WTC11 (cell line): ENCODE data around the gene LENG1. TPM values are rescaled to one million over a fixed set of nuclear protein-coding genes. Genes with fewer than 3 reads are reported as not detected.

Experiments
- ATAC-seq: fragments of 200-7000 bp; cut with Tn5 transposase; 2 replicates; pipeline ENCODE4 v1.10.0; 2021; ENCODE audit warnings: mild to moderate bottlenecking, moderate library complexity
- CTCF ChIA-PET: fragments of 300-600 bp; sonication (Branson Sonifier 250); formaldehyde crosslinking; loops from one replicate; lab custom pipeline; 2021; ENCODE audit warnings: antibody characterized with exemption; lab: Charles Lee
- POLR2A ChIA-PET: fragments of 350-600 bp; sonication (Branson Sonifier 250); formaldehyde crosslinking; loops from one replicate; lab custom pipeline; 2021; ENCODE audit warnings: antibody characterized with exemption; lab: Charles Lee
- DNase-seq: peaks from one replicate; pipeline ENCODE4 v3.0.0; 2021; ENCODE audit warnings: low spot score
- H3K27ac Mint-ChIP-seq: 2 replicates; pipeline ENCODE4 v1.8.0; 2021; ENCODE audit warnings: mixed read lengths
- H3K27me3 Mint-ChIP-seq: 2 replicates; pipeline ENCODE4 v1.8.0; 2021; ENCODE audit warnings: low read depth, mild to moderate bottlenecking, moderate library complexity, mixed read lengths
- H3K36me3 Mint-ChIP-seq: 2 replicates; pipeline ENCODE4 v1.8.0; 2021; ENCODE audit warnings: mixed read lengths
- H3K4me1 Mint-ChIP-seq: 2 replicates; pipeline ENCODE4 v1.8.0; 2022; ENCODE audit warnings: mixed read lengths
- H3K4me3 Mint-ChIP-seq: 2 replicates; pipeline ENCODE4 v1.8.0; 2021; ENCODE audit warnings: mild to moderate bottlenecking, moderate library complexity, mixed read lengths
- H3K9me3 Mint-ChIP-seq: 2 replicates; pipeline ENCODE4 v1.8.0; 2021; ENCODE audit warnings: mixed read lengths
- ATF1 ChIP-seq: sonication (generic); formaldehyde crosslinking; IDR thresholded peaks from 2 replicates; pipeline ENCODE4 v1.8.1; 2023; ENCODE audit warnings: mild to moderate bottlenecking, moderate library complexity, missing genetic modification reagents
- CBFB ChIP-seq: sonication (generic); formaldehyde crosslinking; IDR thresholded peaks from 2 replicates; pipeline ENCODE4 v1.8.1; 2022; ENCODE audit warnings: mild to moderate bottlenecking, low read depth, missing genetic modification reagents
- CREM ChIP-seq: sonication (generic); formaldehyde crosslinking; IDR thresholded peaks from 2 replicates; pipeline ENCODE4 v1.8.1; 2022; ENCODE audit warnings: mild to moderate bottlenecking, missing genetic modification reagents, moderate library complexity
- ETV6 ChIP-seq: sonication (generic); formaldehyde crosslinking; IDR thresholded peaks from 2 replicates; pipeline ENCODE4 v1.8.1; 2022; ENCODE audit warnings: mild to moderate bottlenecking, missing genetic modification reagents
- FOXJ3 ChIP-seq: sonication (generic); formaldehyde crosslinking; IDR thresholded peaks from 2 replicates; pipeline ENCODE4 v1.9.0; 2021; ENCODE audit warnings: missing genetic modification reagents, mild to moderate bottlenecking, borderline replicate concordance
- HMGA2 ChIP-seq: fragments of 250-450 bp; sonication (Bioruptor Pico); IDR thresholded peaks from 2 replicates; pipeline ENCODE4 v1.4.0; 2021; ENCODE audit warnings: mild to moderate bottlenecking, moderate library complexity
- NFYB ChIP-seq: sonication (generic); formaldehyde crosslinking; conservative IDR thresholded peaks from 2 replicates; pipeline ENCODE4 v1.8.0; 2022; ENCODE audit warnings: low read depth, missing genetic modification reagents
- PRRX2 ChIP-seq: fragments of 250-450 bp; sonication (Bioruptor Pico); IDR thresholded peaks from 2 replicates; pipeline ENCODE4 v1.8.0; 2021; ENCODE audit warnings: mild to moderate bottlenecking
- SOX15 ChIP-seq: fragments of 250-450 bp; sonication (Bioruptor Pico); IDR thresholded peaks from 2 replicates; pipeline ENCODE4 v1.9.0; 2021; ENCODE audit warnings: mild to moderate bottlenecking
- ZNF138 ChIP-seq: sonication (generic); formaldehyde crosslinking; conservative IDR thresholded peaks from 2 replicates; pipeline ENCODE4 v1.8.1; 2022; ENCODE audit warnings: mild to moderate bottlenecking, moderate library complexity, missing genetic modification reagents
- ZNF219 ChIP-seq: sonication (generic); formaldehyde crosslinking; IDR thresholded peaks from 2 replicates; pipeline ENCODE4 v1.8.0; 2023; ENCODE audit warnings: missing genetic modification reagents, mild to moderate bottlenecking, borderline replicate concordance
- ZNF416 ChIP-seq: fragments of 250-450 bp; sonication (Bioruptor Pico); IDR thresholded peaks from 2 replicates; pipeline ENCODE4 v1.9.0; 2021; ENCODE audit warnings: mild to moderate bottlenecking, inconsistent platforms
- total RNA-seq: library from RNA; stranded (reverse); gene quantifications from 3 replicates; pipeline ENCODE4 v1.2.3, GENCODE V29; 2021
- TF ChIP-seq, protein P1 (sequence below): sonication (generic); formaldehyde crosslinking; IDR thresholded peaks from 2 replicates; pipeline ENCODE4 v1.8.0; 2023; ENCODE audit warnings: missing genetic modification reagents, mild to moderate bottlenecking, borderline replicate concordance
- TF ChIP-seq, protein P2 (sequence below): sonication (generic); formaldehyde crosslinking; IDR thresholded peaks from 2 replicates; pipeline ENCODE4 v1.8.1; 2022; ENCODE audit warnings: missing genetic modification reagents, borderline replicate concordance
- TF ChIP-seq, protein P3 (sequence below): fragments of 250-450 bp; sonication (Bioruptor Pico); IDR thresholded peaks from 2 replicates; pipeline ENCODE4 v1.8.0; 2021; ENCODE audit warnings: mild to moderate bottlenecking
- TF ChIP-seq, protein P4 (sequence below): fragments of 250-450 bp; sonication (Bioruptor Pico); IDR thresholded peaks from 2 replicates; pipeline ENCODE4 v2.1.2; 2022; ENCODE audit warnings: mild to moderate bottlenecking, moderate library complexity
- TF ChIP-seq, protein P5 (sequence below): sonication (generic); formaldehyde crosslinking; IDR thresholded peaks from 2 replicates; pipeline ENCODE4 v1.8.1; 2023; ENCODE audit warnings: mild to moderate bottlenecking, missing genetic modification reagents, moderate library complexity
- TF ChIP-seq, protein P6 (sequence below): sonication (generic); formaldehyde crosslinking; IDR thresholded peaks from 2 replicates; pipeline ENCODE4 v1.8.0; 2022; ENCODE audit warnings: mild to moderate bottlenecking, missing genetic modification reagents
- TF ChIP-seq, protein P7 (sequence below): fragments of 250-450 bp; sonication (Bioruptor Pico); IDR thresholded peaks from 2 replicates; pipeline ENCODE4 v1.9.0; 2021; ENCODE audit warnings: mild to moderate bottlenecking

LENG1 gene
- total RNA-seq, 1 experiment from 2014 or later, result 4.9 TPM

DNA sequence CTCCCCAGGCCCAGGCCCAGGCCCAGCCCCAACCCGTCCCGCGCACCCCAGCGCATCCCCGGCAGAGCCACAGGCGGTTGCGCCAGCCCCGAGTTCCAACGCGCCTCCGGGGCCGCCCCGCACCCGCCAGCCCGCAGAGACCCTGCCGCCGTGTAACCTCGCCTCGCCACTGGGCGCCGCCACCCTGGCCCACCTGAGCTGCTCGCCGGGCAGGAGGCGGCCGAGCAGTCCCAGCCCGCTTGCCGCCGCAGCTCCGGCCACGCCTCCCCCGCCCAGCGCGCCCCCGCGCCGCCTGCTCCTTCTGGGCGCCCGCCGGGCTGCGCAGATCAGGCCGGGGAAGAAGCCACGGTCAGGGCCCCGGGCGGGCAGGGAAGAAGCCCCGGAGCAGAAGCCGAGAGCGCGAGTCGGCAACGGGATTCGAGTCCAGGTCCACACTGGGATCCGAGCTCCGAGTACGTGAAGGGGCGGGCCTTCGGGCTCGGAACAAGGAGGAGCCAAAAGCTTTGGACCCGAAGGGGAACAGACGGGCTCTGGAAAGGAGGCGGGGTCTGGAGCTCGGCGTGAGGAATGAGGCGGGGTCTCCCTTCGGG is 29.7 kb upstream of the LENG1 start, which contains the start of gene MBOAT7 (continued):
- TF ChIP-seq, protein P1, sequence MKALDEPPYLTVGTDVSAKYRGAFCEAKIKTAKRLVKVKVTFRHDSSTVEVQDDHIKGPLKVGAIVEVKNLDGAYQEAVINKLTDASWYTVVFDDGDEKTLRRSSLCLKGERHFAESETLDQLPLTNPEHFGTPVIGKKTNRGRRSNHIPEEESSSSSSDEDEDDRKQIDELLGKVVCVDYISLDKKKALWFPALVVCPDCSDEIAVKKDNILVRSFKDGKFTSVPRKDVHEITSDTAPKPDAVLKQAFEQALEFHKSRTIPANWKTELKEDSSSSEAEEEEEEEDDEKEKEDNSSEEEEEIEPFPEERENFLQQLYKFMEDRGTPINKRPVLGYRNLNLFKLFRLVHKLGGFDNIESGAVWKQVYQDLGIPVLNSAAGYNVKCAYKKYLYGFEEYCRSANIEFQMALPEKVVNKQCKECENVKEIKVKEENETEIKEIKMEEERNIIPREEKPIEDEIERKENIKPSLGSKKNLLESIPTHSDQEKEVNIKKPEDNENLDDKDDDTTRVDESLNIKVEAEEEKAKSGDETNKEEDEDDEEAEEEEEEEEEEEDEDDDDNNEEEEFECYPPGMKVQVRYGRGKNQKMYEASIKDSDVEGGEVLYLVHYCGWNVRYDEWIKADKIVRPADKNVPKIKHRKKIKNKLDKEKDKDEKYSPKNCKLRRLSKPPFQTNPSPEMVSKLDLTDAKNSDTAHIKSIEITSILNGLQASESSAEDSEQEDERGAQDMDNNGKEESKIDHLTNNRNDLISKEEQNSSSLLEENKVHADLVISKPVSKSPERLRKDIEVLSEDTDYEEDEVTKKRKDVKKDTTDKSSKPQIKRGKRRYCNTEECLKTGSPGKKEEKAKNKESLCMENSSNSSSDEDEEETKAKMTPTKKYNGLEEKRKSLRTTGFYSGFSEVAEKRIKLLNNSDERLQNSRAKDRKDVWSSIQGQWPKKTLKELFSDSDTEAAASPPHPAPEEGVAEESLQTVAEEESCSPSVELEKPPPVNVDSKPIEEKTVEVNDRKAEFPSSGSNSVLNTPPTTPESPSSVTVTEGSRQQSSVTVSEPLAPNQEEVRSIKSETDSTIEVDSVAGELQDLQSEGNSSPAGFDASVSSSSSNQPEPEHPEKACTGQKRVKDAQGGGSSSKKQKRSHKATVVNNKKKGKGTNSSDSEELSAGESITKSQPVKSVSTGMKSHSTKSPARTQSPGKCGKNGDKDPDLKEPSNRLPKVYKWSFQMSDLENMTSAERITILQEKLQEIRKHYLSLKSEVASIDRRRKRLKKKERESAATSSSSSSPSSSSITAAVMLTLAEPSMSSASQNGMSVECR (CRISPR knock-in tag), result 0 out of 2 replicates have a peak, but pooled peaks have one; percentile 64
- no peak for TF ChIP-seq ZNF138 (CRISPR knock-in tag)
- TF ChIP-seq ETV6, result peak; percentile 88; the same call in 1 of the 2 replicates
- TF ChIP-seq, protein P2, sequence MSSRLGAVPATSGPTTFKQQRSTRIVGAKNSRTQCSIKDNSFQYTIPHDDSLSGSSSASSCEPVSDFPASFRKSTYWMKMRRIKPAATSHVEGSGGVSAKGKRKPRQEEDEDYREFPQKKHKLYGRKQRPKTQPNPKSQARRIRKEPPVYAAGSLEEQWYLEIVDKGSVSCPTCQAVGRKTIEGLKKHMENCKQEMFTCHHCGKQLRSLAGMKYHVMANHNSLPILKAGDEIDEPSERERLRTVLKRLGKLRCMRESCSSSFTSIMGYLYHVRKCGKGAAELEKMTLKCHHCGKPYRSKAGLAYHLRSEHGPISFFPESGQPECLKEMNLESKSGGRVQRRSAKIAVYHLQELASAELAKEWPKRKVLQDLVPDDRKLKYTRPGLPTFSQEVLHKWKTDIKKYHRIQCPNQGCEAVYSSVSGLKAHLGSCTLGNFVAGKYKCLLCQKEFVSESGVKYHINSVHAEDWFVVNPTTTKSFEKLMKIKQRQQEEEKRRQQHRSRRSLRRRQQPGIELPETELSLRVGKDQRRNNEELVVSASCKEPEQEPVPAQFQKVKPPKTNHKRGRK (CRISPR knock-in tag), result no peak
- TF ChIP-seq CREM, result 0 out of 2 replicates have a peak, but pooled peaks have one; percentile 53
- TF ChIP-seq ZNF219, result no peak
- TF ChIP-seq, protein P3, sequence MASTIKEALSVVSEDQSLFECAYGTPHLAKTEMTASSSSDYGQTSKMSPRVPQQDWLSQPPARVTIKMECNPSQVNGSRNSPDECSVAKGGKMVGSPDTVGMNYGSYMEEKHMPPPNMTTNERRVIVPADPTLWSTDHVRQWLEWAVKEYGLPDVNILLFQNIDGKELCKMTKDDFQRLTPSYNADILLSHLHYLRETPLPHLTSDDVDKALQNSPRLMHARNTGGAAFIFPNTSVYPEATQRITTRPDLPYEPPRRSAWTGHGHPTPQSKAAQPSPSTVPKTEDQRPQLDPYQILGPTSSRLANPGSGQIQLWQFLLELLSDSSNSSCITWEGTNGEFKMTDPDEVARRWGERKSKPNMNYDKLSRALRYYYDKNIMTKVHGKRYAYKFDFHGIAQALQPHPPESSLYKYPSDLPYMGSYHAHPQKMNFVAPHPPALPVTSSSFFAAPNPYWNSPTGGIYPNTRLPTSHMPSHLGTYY (CRISPR knock-in tag), result no peak

DNA sequence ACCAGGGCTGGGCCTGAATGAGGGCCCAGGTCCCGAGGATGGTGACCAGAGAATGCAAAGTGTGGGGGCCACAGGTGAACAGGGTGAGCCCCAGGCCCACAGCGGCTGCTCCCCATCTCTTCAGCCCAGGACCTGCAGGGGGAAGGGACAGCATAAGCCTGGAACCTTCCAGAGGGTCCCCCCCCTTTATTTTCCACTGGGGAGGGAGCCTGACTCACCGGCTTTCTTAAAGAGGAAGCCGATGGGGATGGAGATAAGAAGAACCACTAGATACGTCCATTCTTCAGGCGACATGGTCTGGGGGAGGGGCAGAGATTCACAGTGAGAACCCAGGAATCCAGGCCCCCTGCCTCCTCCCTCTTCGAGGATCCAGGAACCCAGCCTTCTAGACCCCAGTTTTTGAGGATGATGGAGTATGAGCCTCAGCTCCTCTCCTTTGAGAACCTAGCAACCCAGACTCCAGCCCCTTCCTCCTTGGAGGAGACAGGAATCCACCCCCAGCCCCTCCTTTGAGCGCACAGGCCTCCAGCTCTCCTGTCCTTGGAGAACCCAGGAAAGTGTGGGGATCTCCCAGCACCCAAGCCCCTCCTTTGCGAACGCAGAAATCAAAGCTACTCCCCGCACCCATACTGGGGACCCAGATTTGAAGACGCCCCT is 28.8 kb upstream of the LENG1 start:
- H3K36me3 Mint-ChIP-seq, result peaks cover 38% of the 10 kb centered on the region
- peak overlapping the region; percentile 85 for H3K4me3 Mint-ChIP-seq
- POLR2A ChIA-PET, result interaction anchor here (0.7 to 4.3 kb wide), 9 partner anchors 8 to 129 kb away, joined by 3 to 25 read pairs (median 7); partner anchors contain the start of genes RPS9 and TMC4
- H3K27ac Mint-ChIP-seq, result no peak overlapping the region
- TF ChIP-seq, protein P4, sequence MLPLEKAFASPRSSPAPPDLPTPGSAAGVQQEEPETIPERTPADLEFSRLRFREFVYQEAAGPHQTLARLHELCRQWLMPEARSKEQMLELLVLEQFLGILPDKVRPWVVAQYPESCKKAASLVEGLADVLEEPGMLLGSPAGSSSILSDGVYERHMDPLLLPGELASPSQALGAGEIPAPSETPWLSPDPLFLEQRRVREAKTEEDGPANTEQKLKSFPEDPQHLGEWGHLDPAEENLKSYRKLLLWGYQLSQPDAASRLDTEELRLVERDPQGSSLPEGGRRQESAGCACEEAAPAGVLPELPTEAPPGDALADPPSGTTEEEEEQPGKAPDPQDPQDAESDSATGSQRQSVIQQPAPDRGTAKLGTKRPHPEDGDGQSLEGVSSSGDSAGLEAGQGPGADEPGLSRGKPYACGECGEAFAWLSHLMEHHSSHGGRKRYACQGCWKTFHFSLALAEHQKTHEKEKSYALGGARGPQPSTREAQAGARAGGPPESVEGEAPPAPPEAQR, result no peak
- TF ChIP-seq PRRX2 (CRISPR knock-in tag) (no peak), SOX15 (no peak), NFYB (CRISPR knock-in tag) (no peak), HMGA2 (CRISPR knock-in tag) (no peak), CBFB (CRISPR knock-in tag) (no peak), FOXJ3 (CRISPR knock-in tag) (no peak), ZNF416 (CRISPR knock-in tag) (no peak), ATF1 (CRISPR knock-in tag) (no peak)
- TF ChIP-seq, protein P3 (CRISPR knock-in tag), result no peak
- TF ChIP-seq, protein P5, sequence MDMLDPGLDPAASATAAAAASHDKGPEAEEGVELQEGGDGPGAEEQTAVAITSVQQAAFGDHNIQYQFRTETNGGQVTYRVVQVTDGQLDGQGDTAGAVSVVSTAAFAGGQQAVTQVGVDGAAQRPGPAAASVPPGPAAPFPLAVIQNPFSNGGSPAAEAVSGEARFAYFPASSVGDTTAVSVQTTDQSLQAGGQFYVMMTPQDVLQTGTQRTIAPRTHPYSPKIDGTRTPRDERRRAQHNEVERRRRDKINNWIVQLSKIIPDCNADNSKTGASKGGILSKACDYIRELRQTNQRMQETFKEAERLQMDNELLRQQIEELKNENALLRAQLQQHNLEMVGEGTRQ, result no peak
- TF ChIP-seq, protein P6, sequence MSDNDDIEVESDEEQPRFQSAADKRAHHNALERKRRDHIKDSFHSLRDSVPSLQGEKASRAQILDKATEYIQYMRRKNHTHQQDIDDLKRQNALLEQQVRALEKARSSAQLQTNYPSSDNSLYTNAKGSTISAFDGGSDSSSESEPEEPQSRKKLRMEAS (CRISPR knock-in tag), result no peak
- TF ChIP-seq, protein P7, sequence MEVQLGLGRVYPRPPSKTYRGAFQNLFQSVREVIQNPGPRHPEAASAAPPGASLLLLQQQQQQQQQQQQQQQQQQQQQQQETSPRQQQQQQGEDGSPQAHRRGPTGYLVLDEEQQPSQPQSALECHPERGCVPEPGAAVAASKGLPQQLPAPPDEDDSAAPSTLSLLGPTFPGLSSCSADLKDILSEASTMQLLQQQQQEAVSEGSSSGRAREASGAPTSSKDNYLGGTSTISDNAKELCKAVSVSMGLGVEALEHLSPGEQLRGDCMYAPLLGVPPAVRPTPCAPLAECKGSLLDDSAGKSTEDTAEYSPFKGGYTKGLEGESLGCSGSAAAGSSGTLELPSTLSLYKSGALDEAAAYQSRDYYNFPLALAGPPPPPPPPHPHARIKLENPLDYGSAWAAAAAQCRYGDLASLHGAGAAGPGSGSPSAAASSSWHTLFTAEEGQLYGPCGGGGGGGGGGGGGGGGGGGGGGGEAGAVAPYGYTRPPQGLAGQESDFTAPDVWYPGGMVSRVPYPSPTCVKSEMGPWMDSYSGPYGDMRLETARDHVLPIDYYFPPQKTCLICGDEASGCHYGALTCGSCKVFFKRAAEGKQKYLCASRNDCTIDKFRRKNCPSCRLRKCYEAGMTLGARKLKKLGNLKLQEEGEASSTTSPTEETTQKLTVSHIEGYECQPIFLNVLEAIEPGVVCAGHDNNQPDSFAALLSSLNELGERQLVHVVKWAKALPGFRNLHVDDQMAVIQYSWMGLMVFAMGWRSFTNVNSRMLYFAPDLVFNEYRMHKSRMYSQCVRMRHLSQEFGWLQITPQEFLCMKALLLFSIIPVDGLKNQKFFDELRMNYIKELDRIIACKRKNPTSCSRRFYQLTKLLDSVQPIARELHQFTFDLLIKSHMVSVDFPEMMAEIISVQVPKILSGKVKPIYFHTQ, result no peak
- CTCF ChIA-PET, result interaction anchor here (1.2 to 4.2 kb wide), 8 partner anchors 9 to 78 kb away, joined by 4 to 84 read pairs (median 14); partner anchors contain the start of genes CNOT3 and TMC4
- peaks cover 35% of the 10 kb centered on the region for H3K4me1 Mint-ChIP-seq
- ATAC-seq (no peak), DNase-seq (peak; percentile 27)
- peaks cover 3% of the 10 kb centered on the region; the same call in 1 of the 2 replicates for H3K27me3 Mint-ChIP-seq
- no peaks in the 10 kb centered on the region for H3K9me3 Mint-ChIP-seq
